GM19035 (cell line): ENCODE results near the gene IL1RAP.
"Not testable (repeated sequence)": the region's sequence is repeated elsewhere in the genome, so short reads cannot be mapped to it uniquely, and the experiment has no call there.

Source experiments
- ATAC-seq: cut with Tn5 transposase; IDR thresholded peaks from one replicate; pipeline ENCODE4 v1.9.1; 2021; ENCODE audit not compliant: unreplicated experiment

Gene IL1RAP, protein sequence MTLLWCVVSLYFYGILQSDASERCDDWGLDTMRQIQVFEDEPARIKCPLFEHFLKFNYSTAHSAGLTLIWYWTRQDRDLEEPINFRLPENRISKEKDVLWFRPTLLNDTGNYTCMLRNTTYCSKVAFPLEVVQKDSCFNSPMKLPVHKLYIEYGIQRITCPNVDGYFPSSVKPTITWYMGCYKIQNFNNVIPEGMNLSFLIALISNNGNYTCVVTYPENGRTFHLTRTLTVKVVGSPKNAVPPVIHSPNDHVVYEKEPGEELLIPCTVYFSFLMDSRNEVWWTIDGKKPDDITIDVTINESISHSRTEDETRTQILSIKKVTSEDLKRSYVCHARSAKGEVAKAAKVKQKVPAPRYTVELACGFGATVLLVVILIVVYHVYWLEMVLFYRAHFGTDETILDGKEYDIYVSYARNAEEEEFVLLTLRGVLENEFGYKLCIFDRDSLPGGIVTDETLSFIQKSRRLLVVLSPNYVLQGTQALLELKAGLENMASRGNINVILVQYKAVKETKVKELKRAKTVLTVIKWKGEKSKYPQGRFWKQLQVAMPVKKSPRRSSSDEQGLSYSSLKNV

DNA sequence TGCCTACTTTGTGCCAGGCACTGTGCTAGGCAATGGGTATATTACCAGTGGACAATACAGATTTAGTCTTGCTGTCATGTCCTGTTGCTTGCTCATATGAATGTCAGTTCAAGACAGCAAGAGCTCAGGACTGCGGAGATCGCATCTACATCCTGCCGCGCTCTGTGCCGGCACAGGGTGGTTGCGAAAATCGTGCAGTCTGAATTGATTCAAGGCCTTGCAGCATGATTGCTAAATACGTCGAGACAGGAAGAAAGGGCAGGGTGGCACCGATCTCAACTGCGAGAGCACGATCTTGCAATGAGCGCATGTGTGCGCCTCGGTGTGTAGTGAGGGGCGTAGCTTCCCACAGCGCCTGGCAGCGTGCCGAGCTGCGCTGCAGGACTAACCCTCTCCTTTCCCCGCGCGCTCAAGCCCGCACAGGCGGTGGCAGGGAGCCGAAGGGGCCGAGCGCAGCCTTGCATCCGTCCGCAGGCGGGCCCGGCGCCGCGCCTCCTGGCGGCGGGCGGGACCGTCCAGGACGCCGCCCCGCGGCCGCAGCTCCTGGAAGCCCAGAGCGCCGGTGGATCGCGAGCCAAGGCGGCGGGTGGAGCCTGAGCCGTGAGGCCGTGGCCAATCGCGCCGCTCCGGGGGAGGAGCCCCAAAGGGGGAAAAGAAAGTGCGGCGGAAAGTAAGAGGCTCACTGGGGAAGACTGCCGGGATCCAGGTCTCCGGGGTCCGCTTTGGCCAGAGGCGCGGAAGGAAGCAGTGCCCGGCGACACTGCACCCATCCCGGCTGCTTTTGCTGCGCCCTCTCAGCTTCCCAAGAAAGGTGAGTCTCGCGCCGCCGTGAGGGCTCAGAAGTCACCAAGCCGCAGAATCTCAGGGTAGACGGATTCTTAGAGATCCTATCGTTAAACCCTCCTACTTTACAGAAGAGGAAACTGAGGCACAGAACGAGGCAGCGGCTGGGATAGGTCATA lies at the start of gene IL1RAP:
IL1RAP (plus strand) TSS at position 677 of the 962 bp plus-strand sequence. CDS start 50,205 bp downstream, outside the sequence.
- ATAC-seq: peak; percentile 98

DNA sequence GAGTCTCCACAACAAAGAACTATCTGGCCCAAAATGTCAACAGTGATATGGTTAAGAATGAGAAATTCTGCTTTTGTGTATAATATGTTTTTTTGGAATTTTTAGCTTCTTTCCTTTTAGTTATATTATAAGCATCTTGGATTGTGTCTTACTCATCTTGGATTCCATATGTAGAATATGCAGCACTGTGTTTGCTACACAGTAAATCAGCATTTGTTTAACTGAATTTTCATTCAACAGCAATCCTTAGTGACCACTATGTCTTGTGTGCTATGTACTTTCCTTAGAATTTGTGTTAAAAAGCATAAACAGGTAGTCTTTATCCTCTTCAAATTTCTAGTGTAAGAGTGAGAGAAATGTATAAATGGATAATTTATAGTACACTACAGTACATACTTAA lies 46.0 kb upstream of the IL1RAP start:
- no peak for ATAC-seq

DNA sequence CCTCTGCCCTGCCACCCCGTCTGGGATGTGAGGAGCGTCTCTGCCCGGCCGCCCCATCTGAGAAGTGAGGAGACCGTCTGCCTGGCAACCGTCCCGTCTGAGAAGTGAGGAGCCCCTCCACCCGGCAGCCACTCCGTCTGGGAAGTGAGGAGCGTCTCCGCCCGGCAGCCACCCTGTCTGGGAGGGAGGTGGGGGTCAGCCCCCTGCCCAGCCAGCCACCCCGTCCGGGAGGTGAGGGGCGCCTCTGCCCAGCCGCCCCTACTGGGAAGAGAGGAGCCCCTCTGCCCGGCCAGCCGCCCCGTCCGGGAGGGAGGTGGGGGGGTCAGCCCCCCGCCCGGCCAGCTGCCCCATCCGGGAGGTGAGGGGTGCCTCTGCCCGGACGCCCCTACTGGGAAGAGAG lies 40.6 kb upstream of the IL1RAP start:
- not testable (repeated sequence) for ATAC-seq

DNA sequence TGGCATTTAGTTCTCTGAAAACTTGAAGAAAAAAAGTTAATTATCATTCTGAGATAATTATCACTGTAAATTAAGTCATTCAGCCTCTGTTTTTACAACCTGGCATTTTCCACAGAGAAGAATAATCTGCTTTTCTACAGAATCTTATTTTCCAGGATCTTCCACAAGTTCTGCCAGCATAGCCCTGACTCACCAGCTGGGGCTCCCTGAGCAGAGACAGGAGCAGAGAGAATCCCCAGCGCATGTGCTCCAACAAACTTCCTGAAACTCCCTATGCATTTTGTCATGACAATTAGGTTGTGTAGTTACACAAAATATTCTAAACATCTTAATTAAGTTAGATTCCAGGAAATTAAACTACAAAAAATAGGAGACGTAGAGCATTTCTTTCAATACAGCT lies 32.1 kb upstream of the IL1RAP start:
- no peak for ATAC-seq

DNA sequence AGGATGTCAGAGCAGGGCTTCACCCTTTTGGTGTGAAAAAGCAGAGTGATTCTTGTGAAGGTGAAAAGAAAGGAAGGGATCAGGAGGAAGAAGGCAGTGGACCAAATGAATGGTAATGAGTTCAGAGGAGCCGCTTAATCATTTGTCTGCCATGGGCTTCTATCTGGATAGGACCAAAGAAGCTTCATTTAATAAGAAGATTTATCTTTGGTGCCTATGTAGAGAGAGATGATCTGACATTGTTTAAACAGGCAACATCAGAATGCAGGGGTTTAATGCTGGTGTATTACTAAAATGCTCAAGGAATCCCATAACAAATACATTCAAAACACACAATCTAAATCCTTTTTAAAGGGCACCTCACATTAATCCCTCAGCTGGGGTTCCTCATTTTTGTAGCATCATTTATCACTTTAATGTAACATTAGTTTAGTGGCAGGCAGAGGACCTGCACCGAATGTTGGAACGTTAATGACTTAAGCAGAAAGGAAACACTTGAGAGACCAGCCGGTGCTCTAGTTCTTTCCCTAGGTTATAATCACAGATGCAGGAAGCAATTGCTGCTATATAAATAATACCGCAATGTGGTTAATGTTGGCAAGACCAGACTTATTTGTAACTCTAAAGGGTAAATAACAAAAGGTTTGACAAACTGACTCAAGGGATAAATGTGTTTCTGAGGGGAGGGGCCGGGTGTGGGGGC lies 27.9 kb upstream of the IL1RAP start:
- no peak for ATAC-seq

DNA sequence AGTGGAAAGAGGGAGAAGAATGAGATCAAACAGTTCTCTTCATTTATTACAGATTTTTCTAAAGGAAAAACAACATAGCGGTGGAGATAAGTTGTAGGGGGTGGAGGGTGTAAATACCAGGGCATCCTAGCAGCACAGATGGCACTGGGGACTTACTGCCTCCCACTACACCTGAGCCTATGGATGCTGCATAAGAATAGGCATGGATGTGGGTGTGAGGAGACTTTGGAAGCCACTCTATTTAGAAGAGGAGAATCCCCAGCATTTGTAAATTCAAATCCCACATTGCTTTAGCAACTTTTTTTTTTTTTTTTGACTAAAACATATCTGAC lies 27.4 kb upstream of the IL1RAP start:
- ATAC-seq: no peak

DNA sequence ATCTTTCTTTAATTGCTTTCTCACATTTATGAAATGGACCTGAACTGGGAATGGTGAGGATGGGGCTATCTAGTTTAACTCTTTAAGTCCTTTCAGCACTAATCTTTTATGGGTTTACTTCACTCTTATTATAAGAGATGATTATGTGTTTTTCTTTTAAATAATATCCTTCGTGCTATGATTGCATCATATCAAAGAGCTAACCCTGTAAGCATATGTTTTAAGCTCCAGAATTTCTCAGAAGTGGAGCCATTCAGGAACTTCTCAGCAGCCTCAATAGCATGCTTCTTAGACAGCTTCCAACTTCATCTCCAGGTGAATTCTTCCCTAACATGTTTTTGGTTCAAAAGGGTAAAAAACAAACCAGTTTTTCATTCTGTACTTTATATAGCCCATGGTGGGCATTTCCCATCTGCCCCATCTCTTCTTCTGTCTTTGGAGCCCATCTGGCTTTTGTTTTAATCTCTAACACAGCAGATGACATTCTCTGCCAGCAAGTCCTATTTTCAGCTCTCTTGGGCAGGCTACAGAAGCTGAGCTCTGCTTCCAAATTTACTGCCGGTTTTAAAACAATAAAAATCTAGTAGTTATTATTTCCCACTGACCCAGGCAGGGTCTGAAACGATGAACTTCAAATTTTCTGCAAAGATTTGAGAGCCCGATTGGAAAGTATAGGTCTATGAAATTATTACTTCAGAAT lies 26.8 kb upstream of the IL1RAP start:
- ATAC-seq: no peak

DNA sequence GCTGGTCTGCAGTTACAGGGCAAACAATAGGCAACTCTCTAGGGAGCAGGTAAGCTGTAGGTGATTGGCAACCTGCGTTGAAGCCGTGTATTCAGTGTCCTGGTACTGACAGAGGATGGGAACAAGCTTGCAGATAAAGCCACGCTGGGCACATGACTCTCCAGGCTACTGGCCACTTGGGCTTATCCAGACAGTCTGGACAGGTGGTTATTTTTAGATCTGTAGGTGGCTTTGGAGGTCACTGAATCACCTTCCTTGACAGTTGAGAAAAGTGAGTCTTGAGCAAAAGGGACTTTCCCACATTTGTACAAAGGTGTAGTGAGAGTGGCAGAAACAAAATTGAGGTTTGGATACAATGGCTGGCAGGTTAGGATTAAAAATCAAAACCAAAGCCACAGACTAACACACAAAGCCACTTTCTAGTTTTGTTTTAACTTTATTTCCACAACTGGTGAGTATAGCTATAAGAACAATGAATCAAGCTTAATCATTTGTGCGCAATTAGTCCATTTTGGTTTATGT lies 22.3 kb upstream of the IL1RAP start:
- ATAC-seq: no peak

DNA sequence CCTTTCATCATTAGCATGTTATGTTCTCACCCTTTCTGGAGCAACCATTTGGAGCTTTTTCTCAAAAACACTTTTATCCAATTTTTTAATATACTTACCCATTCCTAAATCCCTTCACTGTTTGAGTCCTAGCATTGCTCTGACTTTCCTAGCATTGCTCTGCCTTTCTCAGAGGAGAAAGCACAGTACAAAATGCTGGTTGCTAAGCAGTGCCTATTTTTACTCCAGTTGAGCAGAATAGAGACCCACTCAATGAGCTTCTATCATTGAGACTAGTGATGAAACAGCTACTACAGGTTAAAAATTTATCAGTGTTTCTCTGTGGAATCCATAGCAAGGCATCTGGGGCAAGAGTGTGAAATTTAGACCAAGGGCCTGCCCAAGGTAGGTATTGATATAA lies 21.8 kb upstream of the IL1RAP start:
- no peak for ATAC-seq

DNA sequence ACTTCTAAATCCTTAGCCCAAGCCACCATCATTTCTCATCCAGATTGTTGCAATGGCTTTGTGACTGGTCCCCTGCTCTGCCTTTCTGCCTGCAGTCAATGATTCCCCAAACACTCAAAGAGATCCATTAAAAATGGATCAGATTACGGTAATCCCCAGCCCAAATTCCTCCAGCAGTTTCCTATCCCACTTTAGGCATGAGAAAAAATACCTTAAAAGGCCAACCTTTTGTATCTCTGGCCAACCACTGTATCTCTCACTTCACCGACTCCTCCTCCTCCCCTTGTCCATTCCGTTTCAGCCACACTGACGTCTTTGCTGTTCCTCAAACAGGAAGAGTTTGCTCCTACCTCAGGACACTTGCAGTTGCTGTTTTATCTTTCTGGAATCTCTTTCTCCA lies 20.9 kb upstream of the IL1RAP start:
- no peak for ATAC-seq

DNA sequence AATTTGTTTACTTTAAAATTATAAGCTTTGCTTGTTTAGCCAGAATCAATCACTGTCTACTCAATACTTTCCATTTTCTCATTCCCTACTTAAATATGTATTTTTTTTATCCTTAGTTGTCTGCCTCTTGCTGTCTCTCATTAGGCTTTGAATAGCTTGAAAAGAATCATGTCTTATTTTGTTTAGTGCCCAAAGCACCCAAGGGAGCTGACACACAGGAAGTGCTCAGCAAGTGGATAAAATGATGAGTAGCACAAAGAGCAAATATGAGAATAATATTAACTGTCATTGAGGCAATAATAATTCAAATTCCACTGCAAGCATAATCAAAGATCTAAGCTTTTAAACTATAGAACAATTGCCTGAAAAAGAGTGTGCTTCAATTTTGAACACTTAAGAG lies 19.0 kb upstream of the IL1RAP start:
- no peak for ATAC-seq

DNA sequence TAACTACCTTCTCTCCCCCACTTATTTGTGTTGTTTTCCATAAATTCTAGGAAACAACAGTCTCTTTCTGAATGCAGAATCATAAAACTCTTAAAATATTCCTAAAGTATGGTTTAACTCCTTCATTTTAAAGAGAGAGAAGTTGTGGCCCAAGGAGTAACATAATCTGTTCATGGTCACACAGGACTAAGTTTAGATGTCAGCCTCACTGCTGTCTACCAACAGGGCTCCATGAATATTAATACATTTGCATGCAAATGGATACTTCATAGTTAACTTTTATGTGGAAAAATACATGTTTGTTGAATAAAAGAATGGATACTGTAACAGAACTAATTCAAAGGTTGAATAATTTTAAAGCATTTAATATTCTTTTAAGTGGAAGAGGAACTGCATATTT lies 18.5 kb upstream of the IL1RAP start:
- ATAC-seq: no peak

DNA sequence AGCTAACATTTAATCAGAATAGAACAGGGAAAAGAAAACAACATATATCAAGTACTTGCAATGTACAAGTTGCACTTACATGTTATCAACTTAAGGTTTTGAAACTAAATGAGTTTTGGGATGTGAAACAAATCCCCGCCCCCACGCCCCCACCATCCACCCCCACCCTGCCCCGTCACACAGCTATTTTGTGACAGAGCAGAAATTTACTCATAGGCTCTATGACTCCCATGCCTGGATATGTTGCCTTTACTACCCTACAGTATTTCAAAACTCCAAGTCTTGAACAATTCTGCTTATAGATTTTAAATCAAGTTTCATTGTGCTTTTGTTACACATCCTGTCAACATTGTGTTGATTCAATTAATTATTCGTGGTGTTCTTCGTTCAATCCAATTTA lies 18.1 kb upstream of the IL1RAP start:
- ATAC-seq: no peak

DNA sequence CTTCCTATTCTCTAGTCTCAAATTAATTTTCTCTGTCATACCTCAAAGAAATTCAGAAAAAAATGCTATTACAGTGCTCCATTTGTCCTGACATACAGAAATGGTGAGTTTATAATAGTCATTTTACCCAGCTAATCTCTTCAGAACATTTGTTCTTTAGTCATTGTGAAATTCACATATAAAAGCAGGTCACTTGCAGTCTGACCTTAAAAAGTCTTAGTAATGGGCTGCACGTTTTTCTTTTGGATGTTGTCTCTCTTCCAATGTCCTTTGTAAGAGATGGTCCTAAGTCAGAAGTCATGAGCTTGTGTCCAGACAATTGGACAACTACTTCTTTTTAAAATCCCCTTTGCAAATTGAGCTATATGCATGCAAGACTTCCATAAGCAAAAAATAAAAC lies 17.0 kb upstream of the IL1RAP start:
- no peak for ATAC-seq

DNA sequence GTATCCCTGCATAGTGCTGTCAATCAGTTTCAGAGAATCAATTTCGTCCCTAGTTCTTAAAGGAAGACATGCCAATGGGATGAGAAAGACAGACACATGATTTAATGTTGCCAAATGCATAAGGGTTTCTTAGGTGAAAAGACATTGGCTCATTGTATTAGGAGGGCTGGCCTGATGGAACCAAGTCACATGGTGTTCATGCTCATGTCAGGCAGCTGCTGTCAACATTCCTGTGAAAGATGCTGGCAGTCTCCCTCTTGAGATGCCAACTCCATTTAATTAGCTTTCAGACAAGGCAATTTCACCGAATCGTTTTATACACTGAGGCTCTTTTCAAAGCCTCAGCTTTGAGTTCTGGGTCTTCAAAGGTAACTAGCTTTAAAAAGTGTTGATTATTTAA lies 16.1 kb upstream of the IL1RAP start:
- ATAC-seq: no peak

DNA sequence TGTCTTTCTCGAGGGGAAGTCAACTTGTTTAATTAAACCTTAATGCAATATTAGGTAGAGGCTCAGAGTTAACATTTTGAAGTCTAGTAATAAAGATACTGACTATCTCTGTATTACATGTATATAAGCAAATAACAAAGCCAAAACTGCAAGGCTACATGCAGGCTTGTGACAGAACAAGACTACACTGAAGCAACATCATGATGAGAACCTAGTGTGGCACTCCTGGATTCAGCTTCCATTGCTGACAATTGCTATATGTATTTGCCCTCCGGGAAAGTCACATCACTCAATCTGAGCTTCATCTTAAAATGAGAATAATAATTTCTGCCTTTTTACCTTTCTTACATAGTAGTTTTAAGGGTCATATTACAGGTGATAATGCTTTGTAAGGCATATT lies 15.6 kb upstream of the IL1RAP start:
- no peak for ATAC-seq

DNA sequence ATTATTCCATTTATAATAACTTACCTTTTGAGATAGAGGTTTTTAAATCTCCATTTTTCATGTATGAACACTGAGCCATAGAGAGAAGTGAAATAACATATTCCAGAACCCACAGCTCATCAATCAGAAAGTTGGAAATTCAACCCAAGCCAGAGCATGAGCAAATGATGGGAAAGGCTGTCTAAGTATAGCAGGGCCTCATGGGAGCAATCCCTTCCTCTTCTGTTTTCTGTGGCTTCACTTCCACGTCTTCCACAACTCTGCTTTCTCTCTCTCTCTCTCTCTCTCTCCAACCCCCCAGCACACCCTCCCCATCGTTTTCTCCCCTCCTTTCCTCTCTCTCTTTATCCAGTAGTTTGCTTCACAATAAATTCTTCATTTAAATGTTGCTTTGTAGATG lies 14.8 kb upstream of the IL1RAP start:
- no peak for ATAC-seq

DNA sequence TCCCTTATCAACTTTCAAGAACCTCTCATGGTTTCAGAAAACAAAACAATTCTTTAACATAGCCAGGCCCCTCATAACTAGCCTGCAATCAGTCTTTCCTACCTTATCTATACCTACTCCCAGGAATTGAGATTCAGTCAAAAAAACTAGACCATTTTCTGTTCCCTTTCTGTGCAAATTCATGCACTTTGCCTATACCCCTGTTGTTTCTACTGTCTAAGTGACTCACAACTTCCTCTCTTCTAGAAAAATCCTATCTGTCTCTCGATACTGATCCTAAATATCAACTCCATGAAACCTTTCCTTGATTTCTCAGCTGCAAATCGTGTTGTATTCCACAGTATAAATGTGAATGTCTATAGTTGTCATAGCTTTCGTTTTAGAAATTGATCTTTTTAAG lies 10.9 kb upstream of the IL1RAP start:
- no peak for ATAC-seq

DNA sequence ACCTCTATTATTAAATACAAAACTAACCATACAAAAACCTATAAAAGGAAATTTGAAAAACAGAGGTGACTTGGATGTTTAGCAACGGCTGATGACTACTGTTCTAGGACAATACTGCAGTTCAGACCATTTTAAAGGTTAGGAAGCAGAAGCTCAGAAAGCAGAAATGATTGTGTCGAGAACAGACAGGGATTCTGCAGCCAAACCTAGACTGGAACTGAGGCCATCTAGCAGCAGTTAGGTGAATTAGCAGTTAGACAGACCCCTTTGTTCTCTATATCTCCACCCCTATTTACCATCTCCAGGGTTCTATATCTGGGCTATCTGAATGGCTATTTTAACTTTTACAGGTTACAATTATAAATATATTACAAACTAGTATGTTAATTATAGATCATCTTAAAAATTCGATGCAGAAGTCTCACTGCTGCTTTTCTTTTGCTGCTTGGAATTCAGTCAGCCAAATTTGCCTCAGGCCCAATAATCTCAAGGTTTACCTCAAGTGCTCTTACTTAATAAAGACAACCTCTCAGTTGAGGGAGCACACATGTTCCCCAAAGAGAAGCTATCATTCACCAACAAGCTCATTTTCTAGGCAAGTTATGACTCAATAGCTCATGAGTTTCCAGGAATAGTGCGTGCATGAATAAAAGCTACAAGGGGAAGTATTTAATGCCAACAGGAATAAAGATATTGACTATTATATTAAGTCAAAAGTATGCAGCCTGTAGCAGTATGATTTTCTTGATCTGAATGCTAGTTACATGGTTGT lies 9.3 kb upstream of the IL1RAP start:
- no peak for ATAC-seq
